Nephron progenitor cell (in vitro differentiated cells): ENCODE data around the gene OR11A1.

Experiments used
- DNase-seq: peaks from one replicate; pipeline ENCODE4 v3.0.0; 2021
- H3K27ac Mint-ChIP-seq: 2 replicates; pipeline ENCODE4 v1.8.0; 2021; ENCODE audit warnings: mild to moderate bottlenecking, moderate library complexity, mixed read lengths
- H3K27me3 Mint-ChIP-seq: 2 replicates; pipeline ENCODE4 v1.8.0; 2021; ENCODE audit warnings: mild to moderate bottlenecking, low read depth, mixed read lengths; ENCODE audit not compliant: poor library complexity
- H3K36me3 Mint-ChIP-seq: 2 replicates; pipeline ENCODE4 v1.8.0; 2021; ENCODE audit warnings: low read depth, mixed read lengths
- H3K4me1 Mint-ChIP-seq: 2 replicates; pipeline ENCODE4 v1.8.0; 2021; ENCODE audit warnings: mixed read lengths
- H3K4me3 Mint-ChIP-seq: 2 replicates; pipeline ENCODE4 v1.8.0; 2021; ENCODE audit warnings: mild to moderate bottlenecking, moderate library complexity, mixed read lengths
- H3K9me3 Mint-ChIP-seq: 2 replicates; pipeline ENCODE4 v1.8.0; 2021; ENCODE audit warnings: mild to moderate bottlenecking, moderate library complexity, mixed read lengths
- CTCF ChIP-seq: fragments of 200-600 bp; sonication (generic); IDR thresholded peaks from 2 replicates; pipeline ENCODE4 v1.5.0; 2021; ENCODE audit warnings: antibody characterized with exemption

The OR11A1 gene

GRCh38 chr6:29479560-29479959 lies 22.7 kb upstream of the OR11A1 start:
- H3K27ac Mint-ChIP-seq: no peak overlapping the region
- H3K4me1 Mint-ChIP-seq: no peaks in the 10 kb centered on the region
- H3K36me3 Mint-ChIP-seq: no peaks in the 10 kb centered on the region

GRCh38 chr6:29478740-29479139 lies 21.9 kb upstream of the OR11A1 start:
- DNase-seq: no peak
- no peak for TF ChIP-seq CTCF
- H3K4me3 Mint-ChIP-seq: no peak overlapping the region
- peaks cover 4% of the 10 kb centered on the region for H3K27me3 Mint-ChIP-seq
- no peak overlapping the region for H3K27ac Mint-ChIP-seq
- no peaks in the 10 kb centered on the region for H3K4me1 Mint-ChIP-seq
- H3K36me3 Mint-ChIP-seq: no peaks in the 10 kb centered on the region
- H3K9me3 Mint-ChIP-seq: peaks cover 13% of the 10 kb centered on the region

More at GRCh38 chr6:29479560-29479959, 22.7 kb upstream of the OR11A1 start:
- peaks cover 13% of the 10 kb centered on the region for H3K9me3 Mint-ChIP-seq
- no peak for DNase-seq
- TF ChIP-seq CTCF: no peak
- H3K4me3 Mint-ChIP-seq: no peak overlapping the region
- H3K27me3 Mint-ChIP-seq: peaks cover 4% of the 10 kb centered on the region

- Mint-ChIP-seq H3K4me3 (no peak overlapping the region), H3K27me3 (peaks cover 8% of the 10 kb centered on the region), H3K27ac (no peak overlapping the region), H3K36me3 (no peaks in the 10 kb centered on the region), H3K9me3 (peaks cover 13% of the 10 kb centered on the region), H3K4me1 (no peaks in the 10 kb centered on the region)
- no peak for DNase-seq
- no peak for TF ChIP-seq CTCF
Observed at GRCh38 chr6:29477923-29478450, 21.1 kb upstream of the OR11A1 start.

- TF ChIP-seq CTCF: no peak
- Mint-ChIP-seq H3K4me1 (no peaks in the 10 kb centered on the region), H3K27me3 (peaks cover 14% of the 10 kb centered on the region), H3K27ac (no peak overlapping the region), H3K9me3 (no peaks in the 10 kb centered on the region), H3K4me3 (no peak overlapping the region), H3K36me3 (no peaks in the 10 kb centered on the region)
- no peak for DNase-seq
Observed at GRCh38 chr6:29474996-29475395, 18.1 kb upstream of the OR11A1 start.

GRCh38 chr6:29466241-29466640 lies 9.4 kb upstream of the OR11A1 start:
- no peaks in the 10 kb centered on the region for H3K36me3 Mint-ChIP-seq
- H3K4me3 Mint-ChIP-seq: no peak overlapping the region
- H3K27ac Mint-ChIP-seq: no peak overlapping the region
- DNase-seq: no peak
- no peak for TF ChIP-seq CTCF
- no peaks in the 10 kb centered on the region for H3K4me1 Mint-ChIP-seq
- H3K9me3 Mint-ChIP-seq: no peaks in the 10 kb centered on the region
- peaks cover 17% of the 10 kb centered on the region for H3K27me3 Mint-ChIP-seq

- no peak for DNase-seq
- Mint-ChIP-seq H3K9me3 (no peaks in the 10 kb centered on the region), H3K4me1 (no peaks in the 10 kb centered on the region), H3K27me3 (peaks cover 17% of the 10 kb centered on the region), H3K36me3 (no peaks in the 10 kb centered on the region), H3K4me3 (no peak overlapping the region), H3K27ac (no peak overlapping the region)
- no peak for TF ChIP-seq CTCF
Observed at GRCh38 chr6:29465801-29466200, 8.9 kb upstream of the OR11A1 start.
